ENCODE measurements around the gene CDON.
A peak's percentile ranks its signal among the peaks of the same experiment; 100 is the strongest.

CDON gene

GRCh38 chr11:125941619-125942611, 120.8 kb downstream of the CDON start:
- TF ChIP-seq, protein P1, sequence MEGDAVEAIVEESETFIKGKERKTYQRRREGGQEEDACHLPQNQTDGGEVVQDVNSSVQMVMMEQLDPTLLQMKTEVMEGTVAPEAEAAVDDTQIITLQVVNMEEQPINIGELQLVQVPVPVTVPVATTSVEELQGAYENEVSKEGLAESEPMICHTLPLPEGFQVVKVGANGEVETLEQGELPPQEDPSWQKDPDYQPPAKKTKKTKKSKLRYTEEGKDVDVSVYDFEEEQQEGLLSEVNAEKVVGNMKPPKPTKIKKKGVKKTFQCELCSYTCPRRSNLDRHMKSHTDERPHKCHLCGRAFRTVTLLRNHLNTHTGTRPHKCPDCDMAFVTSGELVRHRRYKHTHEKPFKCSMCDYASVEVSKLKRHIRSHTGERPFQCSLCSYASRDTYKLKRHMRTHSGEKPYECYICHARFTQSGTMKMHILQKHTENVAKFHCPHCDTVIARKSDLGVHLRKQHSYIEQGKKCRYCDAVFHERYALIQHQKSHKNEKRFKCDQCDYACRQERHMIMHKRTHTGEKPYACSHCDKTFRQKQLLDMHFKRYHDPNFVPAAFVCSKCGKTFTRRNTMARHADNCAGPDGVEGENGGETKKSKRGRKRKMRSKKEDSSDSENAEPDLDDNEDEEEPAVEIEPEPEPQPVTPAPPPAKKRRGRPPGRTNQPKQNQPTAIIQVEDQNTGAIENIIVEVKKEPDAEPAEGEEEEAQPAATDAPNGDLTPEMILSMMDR (IDR thresholded peaks at IDR 0.05; ENCODE audit: control insufficient read depth, extremely low read depth, insufficient read depth) = peak; percentile 90
- H3K4me3 ChIP-seq (ENCODE audit: low read depth, low read length) = no peak overlapping the region
- no peak for DNase-seq (ENCODE audit: low read depth)

DNA sequence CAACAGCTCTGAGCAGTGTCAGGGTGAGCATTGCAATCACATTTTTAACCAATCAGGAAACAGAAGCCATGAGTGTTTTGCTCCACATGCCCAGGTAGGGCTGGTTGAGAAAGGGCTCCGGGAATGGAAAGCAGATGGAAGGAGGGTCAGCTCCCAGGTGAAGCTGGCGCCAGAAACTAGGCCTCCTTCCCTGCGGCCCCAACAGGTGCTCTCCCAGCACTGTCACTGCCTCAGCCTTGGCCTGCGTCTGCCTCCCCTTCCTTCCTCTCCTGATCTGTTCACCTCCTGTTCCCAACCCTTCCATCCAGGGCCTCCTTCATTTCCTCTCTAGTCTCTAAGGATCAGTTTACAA, 121.4 kb downstream of the CDON start:
- DNase-seq (ENCODE audit: low read depth) = no peak
- TF ChIP-seq, protein P1 (IDR thresholded peaks at IDR 0.05; ENCODE audit: control insufficient read depth, extremely low read depth, insufficient read depth) = no peak
- H3K4me3 ChIP-seq (ENCODE audit: low read depth, low read length) = no peak overlapping the region

GRCh38 chr11:125940145-125940544, 122.5 kb downstream of the CDON start:
- no peak overlapping the region for H3K4me3 ChIP-seq (ENCODE audit: low read depth, low read length)
- no peak for DNase-seq (ENCODE audit: low read depth)
- TF ChIP-seq, protein P1 (IDR thresholded peaks at IDR 0.05; ENCODE audit: control insufficient read depth, extremely low read depth, insufficient read depth) = no peak

DNA sequence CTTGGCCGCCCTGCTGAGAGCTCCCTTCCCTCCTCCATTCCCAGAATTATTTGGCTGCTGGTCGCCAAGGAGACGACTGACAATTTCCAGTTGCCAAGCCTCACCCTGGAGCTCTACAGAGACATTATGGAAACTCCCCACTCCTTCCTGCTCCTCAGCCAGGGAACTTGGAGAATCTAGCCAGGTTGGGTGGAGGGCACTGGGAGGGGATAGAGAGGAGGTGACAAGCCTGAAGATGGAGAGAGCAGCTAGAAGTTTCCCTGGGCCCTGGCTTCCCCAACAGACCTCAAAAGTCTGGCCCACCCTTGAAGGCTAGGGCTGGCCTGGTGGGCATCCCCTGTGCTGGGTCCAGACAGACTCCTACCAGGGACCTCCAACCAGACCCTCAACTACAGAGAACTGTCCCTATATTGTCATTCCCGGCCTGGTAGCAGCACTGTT, 123.6 kb downstream of the CDON start:
- TF ChIP-seq, protein P1 (IDR thresholded peaks at IDR 0.05; ENCODE audit: control insufficient read depth, extremely low read depth, insufficient read depth) = no peak
- no peak overlapping the region for H3K4me3 ChIP-seq (ENCODE audit: low read depth, low read length)
- DNase-seq (ENCODE audit: low read depth) = no peak

- no peak for DNase-seq (ENCODE audit: low read depth)
- H3K4me3 ChIP-seq (ENCODE audit: low read depth, low read length) = no peak overlapping the region
- TF ChIP-seq, protein P1 (IDR thresholded peaks at IDR 0.05; ENCODE audit: control insufficient read depth, extremely low read depth, insufficient read depth) = no peak
Observed at GRCh38 chr11:125938418-125938817, 124.2 kb downstream of the CDON start.

GRCh38 chr11:125935618-125936199, 127.0 kb downstream of the CDON start:
- TF ChIP-seq, protein P1 (IDR thresholded peaks at IDR 0.05; ENCODE audit: control insufficient read depth, extremely low read depth, insufficient read depth) = no peak
- no peak overlapping the region for H3K4me3 ChIP-seq (ENCODE audit: low read depth, low read length)
- no peak for DNase-seq (ENCODE audit: low read depth)

Data from LNCaP clone FGC (cell line).